Endometrial microvascular endothelial cells (primary cell): ENCODE results near the gene ENTR1. TPM values are rescaled to one million over a fixed set of nuclear protein-coding genes. Genes with fewer than 3 reads are reported as not detected.

Experiments
- in situ Hi-C: cut with HindIII; loops from 2 replicates; pipeline ENCODE4 v1.10.0; 2017; ENCODE audit warnings: low sequenced_read_pairs, low pct_unique_long_range_greater_than_20kb; ENCODE audit errors: inconsistent ontology term
- total RNA-seq: library from RNA; depleted of rRNA; stranded (reverse); fragments of >200 nt; gene quantifications from one replicate; pipeline ENCODE4 v1.2.3, GENCODE V29; 2015; ENCODE audit errors: inconsistent ontology term

Gene ENTR1
- total RNA-seq, 1 donor from 2014 or later: 55.2 TPM

GRCh38 chr9:136385015-136385414, 25.4 kb downstream of the ENTR1 start:
- in situ Hi-C loops: no loop called here

- in situ Hi-C loops: no loop called here
Observed at GRCh38 chr9:136383436-136383835, 27.0 kb downstream of the ENTR1 start.

GRCh38 chr9:136381966-136382513, 28.4 kb downstream of the ENTR1 start:
- in situ Hi-C loops: no loop called here

GRCh38 chr9:136381311-136381710, 29.1 kb downstream of the ENTR1 start:
- in situ Hi-C loops: no loop called here

- in situ Hi-C loops: no loop called here
Observed at GRCh38 chr9:136380381-136380780, 30.0 kb downstream of the ENTR1 start.

- in situ Hi-C loops: no loop called here
Observed at GRCh38 chr9:136379891-136380290, 30.5 kb downstream of the ENTR1 start.

GRCh38 chr9:136379401-136379800, 31.0 kb downstream of the ENTR1 start:
- in situ Hi-C loops: no loop called here

- in situ Hi-C loops: no loop called here
Observed at GRCh38 chr9:136379003-136379287, 31.5 kb downstream of the ENTR1 start.

- in situ Hi-C loops: no loop called here
Observed at GRCh38 chr9:136378170-136379002, 32.0 kb downstream of the ENTR1 start.

- in situ Hi-C loops: no loop called here
Observed at GRCh38 chr9:136377341-136378169, 32.9 kb downstream of the ENTR1 start.

GRCh38 chr9:136376457-136376856, 34.0 kb downstream of the ENTR1 start:
- in situ Hi-C loops: no loop called here

- in situ Hi-C loops: no loop called here
Observed at GRCh38 chr9:136375096-136375495, 35.3 kb downstream of the ENTR1 start.

- in situ Hi-C loops: no loop called here
Observed at GRCh38 chr9:136374183-136374575, 36.2 kb downstream of the ENTR1 start.

- in situ Hi-C loops: no loop called here
Observed at GRCh38 chr9:136373300-136374182, 36.9 kb downstream of the ENTR1 start, which contains the start of gene CARD9. Gene CARD9 (minus strand): TSS chr9:136373669. CDS start chr9:136372078, 1,591 bp downstream.

- in situ Hi-C loops: no loop called here
Observed at GRCh38 chr9:136372561-136373299, 37.7 kb downstream of the ENTR1 start.

GRCh38 chr9:136372006-136372405, 38.4 kb downstream of the ENTR1 start:
- in situ Hi-C loops: no loop called here

- in situ Hi-C loops: no loop called here
Observed at GRCh38 chr9:136371533-136371880, 38.9 kb downstream of the ENTR1 start.
